Hypothalamus (tissue), 51 donors: ENCODE results near the gene AP3B1.
A peak's percentile ranks its signal among the peaks of the same experiment; 100 is the strongest.
"Not testable (repeated sequence)": the region's sequence is repeated elsewhere in the genome, so short reads cannot be mapped to it uniquely, and the experiment has no call there.

ENCODE experiments used
- DNase-seq, 51 donors: peaks; one replicate each; lab custom pipeline; 2025; lab: John Stamatoyannopoulos, UW

Gene AP3B1

GRCh38 chr5:78075301-78075700 lies 219.2 kb downstream of the AP3B1 start:
- DNase-seq, result no peak

GRCh38 chr5:78070691-78071090 lies 223.8 kb downstream of the AP3B1 start:
- DNase-seq, result not testable (repeated sequence)

DNA sequence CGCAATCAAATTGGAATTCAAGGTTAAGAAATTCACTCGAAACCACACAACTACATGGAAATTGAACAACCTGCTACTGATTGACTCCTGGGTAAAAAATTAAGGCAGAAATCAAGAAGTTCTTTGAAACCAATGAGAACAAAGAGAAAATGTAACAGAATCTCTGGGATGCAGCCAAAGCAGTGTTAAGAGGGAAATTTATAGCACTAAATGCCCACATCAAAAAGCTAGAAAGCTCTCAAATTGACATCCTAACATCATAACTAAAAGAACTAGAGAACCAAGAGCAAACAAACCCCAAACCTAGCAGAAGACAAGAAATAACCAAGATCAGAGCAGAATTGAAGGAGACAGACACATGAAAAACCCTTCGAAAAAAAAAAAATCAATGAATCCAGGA lies 226.9 kb downstream of the AP3B1 start:
- DNase-seq, result not testable (repeated sequence)

GRCh38 chr5:78066722-78067121 lies 227.8 kb downstream of the AP3B1 start:
- not testable (repeated sequence) for DNase-seq

DNA sequence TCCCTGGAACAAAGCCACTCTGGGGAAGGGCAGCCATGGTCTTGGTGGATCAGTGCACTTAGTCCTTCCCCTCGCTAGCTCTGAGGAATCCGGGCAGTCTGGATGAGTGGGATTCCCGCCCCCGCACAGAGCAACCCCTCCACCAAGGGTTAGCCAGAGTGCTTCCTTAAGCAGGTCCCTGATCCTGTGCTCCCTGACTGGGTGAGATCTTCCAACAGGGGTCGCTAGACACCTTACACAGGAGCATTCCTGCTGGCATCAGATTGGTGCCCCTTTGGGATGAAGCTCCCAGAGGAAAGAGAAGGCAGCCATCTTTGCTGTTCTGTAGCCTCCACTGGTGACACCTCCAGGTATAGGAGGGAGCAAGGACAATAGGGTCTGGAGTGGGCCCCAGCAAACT lies 228.8 kb downstream of the AP3B1 start:
- no peak for DNase-seq

GRCh38 chr5:78064941-78065472 lies 229.5 kb downstream of the AP3B1 start:
- no peak for DNase-seq

DNA sequence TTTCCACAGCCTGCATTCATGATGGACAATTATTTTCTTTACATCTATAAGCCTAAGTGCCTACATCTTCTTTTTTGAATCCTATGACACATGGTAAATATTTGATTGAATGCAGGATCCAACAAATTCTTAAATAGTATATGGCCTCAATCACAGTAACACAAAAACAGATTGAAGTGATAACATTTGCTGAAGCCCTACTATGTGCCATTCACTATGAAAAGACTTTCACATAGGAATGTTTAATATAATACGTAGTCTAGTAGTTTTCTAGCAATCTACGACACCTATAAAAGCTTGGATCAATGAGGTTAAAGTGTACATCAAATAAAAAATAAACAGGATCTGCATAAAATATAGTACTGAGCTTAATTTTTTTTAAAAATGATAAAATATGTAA lies 231.0 kb downstream of the AP3B1 start:
- DNase-seq, result no peak

GRCh38 chr5:78062645-78063044 lies 231.9 kb downstream of the AP3B1 start:
- DNase-seq, result no peak

DNA sequence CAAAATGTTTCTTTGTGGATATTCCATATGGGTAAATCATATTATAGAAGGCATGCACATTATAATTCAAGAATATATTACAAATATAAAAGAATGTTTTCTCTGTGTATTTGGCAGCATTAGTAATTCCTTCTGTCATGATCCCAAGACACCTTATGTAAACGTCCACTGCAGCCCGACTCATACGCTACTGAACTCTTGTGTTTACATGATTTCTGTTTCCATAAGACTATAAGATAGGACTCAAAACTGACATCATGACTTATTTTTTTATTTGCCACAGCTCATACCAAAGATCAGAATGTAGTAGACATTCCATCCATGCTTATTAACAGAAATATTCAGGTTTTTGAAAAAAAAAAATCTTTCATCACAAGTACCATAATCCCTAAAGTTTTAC lies 234.1 kb downstream of the AP3B1 start:
- DNase-seq, result no peak

GRCh38 chr5:78058625-78059024 lies 235.9 kb downstream of the AP3B1 start:
- no peak for DNase-seq

GRCh38 chr5:78056901-78057514 lies 237.5 kb downstream of the AP3B1 start:
- no peak for DNase-seq

DNA sequence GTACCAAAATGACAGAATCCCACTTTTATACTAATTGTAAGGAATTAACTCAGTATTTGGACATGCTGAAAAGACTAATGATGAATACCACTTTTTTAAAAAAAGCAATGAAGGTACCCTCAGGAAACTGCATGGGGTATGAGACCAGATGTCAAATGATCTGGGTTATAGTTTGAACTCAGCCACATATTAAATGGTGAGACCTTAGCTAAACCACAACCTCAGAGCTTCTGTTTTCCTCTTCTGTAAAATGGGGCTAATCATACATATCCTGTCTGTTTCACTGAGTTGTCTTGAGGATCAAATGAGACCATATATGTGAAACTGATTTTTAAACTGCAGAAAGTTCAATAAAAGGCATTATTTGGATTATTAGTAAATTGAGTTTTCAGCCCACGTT lies 238.4 kb downstream of the AP3B1 start:
- no peak for DNase-seq

DNA sequence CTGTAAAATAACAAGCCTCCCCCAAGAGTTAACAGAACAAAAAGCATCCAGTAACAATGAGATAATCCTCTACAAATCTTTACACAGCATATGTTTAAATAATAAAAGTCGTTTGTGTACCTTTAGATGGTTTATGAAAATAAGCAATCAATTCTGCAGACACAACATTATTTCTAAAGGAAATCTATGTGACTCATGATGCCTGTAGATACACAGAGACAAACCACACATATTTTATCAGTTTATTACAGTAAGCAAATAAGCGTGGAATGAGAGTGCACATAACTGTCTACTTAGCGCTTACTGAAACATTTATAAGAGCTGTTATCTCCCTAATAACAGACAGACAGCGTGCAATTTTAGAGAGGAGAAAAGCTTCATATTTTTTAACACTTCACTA lies 243.6 kb downstream of the AP3B1 start:
- no peak for DNase-seq

DNA sequence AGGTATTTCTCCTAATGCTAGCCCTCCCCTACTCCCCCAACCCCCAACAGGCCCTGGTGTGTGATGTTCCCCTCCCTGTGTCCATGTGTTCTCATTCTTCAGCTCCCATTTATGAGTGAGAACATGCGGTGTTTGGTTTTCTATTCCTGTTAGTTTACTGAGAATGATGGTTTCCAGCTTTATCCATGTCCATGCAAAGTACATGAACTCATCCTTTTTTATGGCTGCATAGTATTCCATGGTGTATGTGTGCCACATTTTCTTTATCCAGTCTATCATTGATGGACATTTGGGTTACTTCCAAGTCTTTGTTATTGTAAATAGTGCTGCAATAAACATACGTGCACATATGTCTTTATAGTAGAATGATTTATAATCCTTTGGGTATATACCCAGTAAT lies 247.7 kb downstream of the AP3B1 start:
- DNase-seq, result not testable (repeated sequence)

DNA sequence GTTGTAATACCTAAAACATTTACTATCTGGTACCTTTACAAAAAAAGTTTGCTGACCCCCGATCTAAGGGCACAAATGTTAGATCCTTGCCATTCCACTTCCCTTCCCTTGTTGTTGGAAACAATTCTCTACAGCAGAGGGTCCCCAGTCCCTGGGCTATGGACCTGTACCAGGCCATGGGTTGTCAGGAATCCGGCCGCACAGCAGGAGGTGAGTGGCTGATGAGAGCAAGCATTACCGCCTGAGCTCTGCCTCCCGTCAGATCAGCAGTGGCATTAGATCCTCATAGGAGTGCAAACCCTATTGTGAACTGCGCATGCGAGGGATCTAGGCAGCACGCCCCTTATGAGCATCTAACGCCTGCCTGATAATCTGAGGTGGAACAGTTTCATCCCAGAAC lies 248.5 kb downstream of the AP3B1 start:
- no peak for DNase-seq

DNA sequence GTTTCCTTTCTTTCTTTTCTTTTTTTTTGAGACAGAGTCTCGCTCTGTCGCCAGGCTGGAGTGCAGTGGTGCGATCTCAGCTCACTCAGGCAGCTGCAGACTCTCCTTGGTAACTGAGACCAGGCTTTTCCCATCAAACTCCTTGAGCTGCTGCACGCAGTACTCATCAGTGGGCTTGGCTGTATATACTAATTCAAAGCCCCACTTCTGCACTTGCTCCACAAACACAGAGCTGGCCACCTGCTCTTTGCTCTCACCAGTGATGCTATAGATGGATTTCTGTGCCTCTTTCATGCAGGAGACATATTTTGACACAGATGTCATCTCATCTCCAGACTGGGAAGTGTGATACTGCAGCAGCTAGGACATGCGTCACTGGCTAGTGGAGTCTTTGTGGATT lies 252.7 kb downstream of the AP3B1 start:
- no peak for DNase-seq

DNA sequence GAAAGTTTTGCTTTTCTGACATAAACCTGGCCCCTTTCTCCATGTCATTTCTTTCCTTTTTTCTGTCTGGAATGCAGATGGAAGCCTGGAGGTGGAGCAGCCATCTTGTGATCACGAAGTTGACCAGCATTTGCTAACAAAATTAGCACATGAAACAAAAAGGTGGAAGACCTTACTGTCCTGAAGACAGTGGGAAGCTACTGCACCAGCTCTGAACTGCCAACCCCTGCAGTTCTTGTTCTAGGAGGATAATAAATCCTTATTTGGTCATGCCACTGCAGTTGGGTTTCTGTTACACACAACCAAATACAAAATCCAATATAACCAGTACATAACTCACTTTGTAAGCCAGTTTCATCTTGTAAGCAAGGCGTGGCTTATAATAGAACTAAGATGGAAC lies 269.0 kb downstream of the AP3B1 start:
- DNase-seq, result no peak

DNA sequence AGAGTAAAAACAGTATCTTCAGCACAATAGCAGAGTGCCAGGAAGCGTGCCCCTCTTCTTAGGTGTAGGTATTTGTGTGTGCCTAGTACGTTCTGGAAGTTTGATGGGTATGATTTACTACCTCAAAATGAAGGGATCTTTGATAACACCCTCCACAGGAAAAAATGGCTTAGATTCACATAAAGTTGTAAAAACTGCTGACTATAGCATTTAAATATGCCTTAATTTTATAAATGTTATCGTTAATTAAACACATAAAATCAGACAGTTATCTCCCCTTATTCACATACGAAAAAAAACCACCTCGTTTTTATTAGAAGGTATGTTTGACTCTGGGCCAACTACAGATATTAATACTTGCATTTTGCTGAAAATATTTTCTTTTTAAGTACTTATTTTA lies 274.8 kb downstream of the AP3B1 start:
- DNase-seq, result no peak

DNA sequence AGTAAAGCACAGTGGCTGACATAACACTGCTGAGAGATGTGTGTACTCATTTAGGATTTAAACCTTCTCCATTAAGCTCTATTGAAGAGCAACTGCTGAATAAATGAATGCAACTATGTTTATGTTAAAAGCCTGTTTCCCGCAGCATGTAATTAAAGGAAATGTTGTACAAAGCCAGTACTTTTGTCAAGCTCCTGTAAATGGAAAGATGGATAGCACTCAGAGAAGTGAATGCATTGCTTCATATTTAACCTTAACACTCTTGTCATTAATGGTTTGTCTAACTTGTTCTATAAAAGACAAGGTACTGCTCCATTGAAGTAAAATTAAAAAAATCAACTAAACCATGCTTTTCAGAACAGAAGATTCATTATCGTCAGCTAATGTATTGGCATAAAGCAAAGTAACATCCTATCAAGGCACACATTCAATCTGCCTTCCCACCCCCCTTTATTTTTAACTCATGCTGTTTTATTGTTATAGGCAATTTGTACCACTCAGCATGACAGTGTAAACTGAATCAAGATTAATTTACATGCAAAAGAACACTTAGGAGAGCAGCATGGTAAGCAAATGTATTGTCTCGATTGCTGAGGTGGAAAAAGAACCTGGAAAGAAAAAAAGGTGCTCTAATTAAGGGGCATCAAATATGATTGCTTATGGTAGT lies 277.5 kb downstream of the AP3B1 start:
- DNase-seq, result no peak

- no peak for DNase-seq
Measured at GRCh38 chr5:78009937-78010527, 284.5 kb downstream of the AP3B1 start.

DNA sequence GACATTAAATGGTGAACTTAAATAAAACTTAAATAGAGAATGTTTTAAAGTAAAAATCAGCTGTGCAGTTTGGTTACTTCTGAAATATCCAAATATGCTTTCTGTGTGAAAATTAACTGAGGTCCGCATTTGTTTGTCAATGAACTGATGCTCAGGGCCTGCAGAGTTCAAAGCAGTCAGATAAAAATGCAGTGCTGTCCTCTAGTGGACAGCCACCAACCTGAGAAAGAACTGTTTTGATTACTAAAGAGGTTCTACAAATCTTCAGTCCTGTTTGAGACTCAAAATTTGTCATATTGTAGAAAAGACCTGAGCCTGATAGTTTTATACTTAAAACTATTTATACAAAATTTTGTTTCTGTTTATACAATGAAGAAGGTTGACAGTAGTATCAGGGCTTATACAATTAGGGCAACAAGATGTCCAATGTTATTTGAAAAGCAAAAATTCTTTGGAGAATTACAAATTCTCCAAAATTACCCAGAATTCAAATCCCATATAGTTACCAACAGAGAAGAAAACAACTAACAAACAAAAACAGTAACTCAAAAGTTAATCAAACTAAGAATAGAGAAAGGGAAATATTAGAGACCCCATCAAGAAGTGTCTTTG lies 286.0 kb downstream of the AP3B1 start:
- peak in 17 of 51 donors; percentile 15 to 78 (median 44) for DNase-seq

DNA sequence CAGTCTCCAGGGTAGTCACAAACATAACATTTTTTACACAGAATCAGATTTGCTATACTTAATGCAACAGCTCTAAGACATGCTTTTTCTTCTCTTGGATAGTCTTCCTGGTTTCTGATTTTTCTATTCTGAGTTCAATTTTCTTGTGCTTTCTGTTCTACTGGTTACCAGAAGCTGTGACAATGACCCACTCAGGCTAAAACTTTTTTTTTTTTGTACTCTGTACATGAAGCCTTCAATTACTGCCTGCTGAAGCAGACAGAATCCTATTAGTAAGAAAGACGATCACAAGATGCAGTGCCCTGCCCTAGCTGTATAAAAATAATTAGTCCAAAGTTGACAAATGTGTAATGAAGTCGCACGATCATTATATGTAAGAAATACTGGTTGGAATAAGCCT lies 287.3 kb downstream of the AP3B1 start:
- peak in 1 of 51 donors; percentile 21 for DNase-seq
